Measurements from ENCODE around the gene SSC4D.
"Not testable (repeated sequence)": the region's sequence is repeated elsewhere in the genome, so short reads cannot be mapped to it uniquely, and the experiment has no call there.

GRCh38 chr7:76417654-76418310, 8.3 kb upstream of the SSC4D start:
- TF ChIP-seq CTCF, POLR2A (IDR thresholded peaks at IDR 0.05): not testable (repeated sequence)
